Panc1 (cell line): ENCODE measurements around the gene MCF2L. TPM values are rescaled to one million over a fixed set of nuclear protein-coding genes. Genes with fewer than 3 reads are reported as not detected.

Experiments used
- ATAC-seq: fragments of 200-7000 bp; cut with Tn5 transposase; 2 replicates; pipeline ENCODE4 v1.9.1; 2020; ENCODE audit warnings: mild to moderate bottlenecking, moderate library complexity
- BruUV-seq: library from RNA; stranded (reverse); fragments of 400-500 nt; replicated peaks from 2 replicates; lab custom pipeline; 2021; lab: Mats Ljungman, UMichigan
- CTCF ChIA-PET: fragments of 300-600 bp; sonication (Branson Sonifier 250); formaldehyde crosslinking; loops from one replicate; lab custom pipeline; 2022; ENCODE audit warnings: antibody characterized with exemption; lab: Charles Lee
- POLR2A ChIA-PET: fragments of 300-600 bp; sonication (Branson Sonifier 250); formaldehyde crosslinking; loops from one replicate; lab custom pipeline; 2022; ENCODE audit warnings: antibody characterized with exemption; lab: Charles Lee
- DNase-seq: peaks from one replicate; pipeline ENCODE4 v3.0.0-alpha.2; 2010; ENCODE audit warnings: low read depth, low spot score
- H3K27ac ChIP-seq: 2 replicates; pipeline ENCODE4 v1.5.1; 2011; ENCODE audit warnings: mild to moderate bottlenecking, low read length, inconsistent platforms
- H3K27me3 ChIP-seq: fragments of 200-500 bp; sonication (Bioruptor generic); 2 replicates; pipeline ENCODE4 v1.6.0; 2014; ENCODE audit warnings: low read length, inconsistent platforms; ENCODE audit not compliant: control insufficient read depth, insufficient read depth
- H3K36me3 ChIP-seq: fragments of 200-500 bp; sonication (Bioruptor generic); 2 replicates; pipeline ENCODE4 v1.5.1; 2014; ENCODE audit warnings: inconsistent platforms, mild to moderate bottlenecking, low read length, moderate library complexity; ENCODE audit not compliant: control insufficient read depth, insufficient read depth
- H3K4me1 ChIP-seq: 2 replicates; pipeline ENCODE4 v1.5.1; 2011; ENCODE audit warnings: inconsistent platforms, mild to moderate bottlenecking, low read length, moderate library complexity; ENCODE audit not compliant: control insufficient read depth, insufficient read depth
- H3K4me3 ChIP-seq, 2 experiments: 2 replicates each; pipeline ENCODE4 v1.5.1; 2011 to 2012; ENCODE audit warnings: low read depth in 2 of 2, low read length in 2 of 2, mild to moderate bottlenecking in 2 of 2, inconsistent platforms in 1 of 2, moderate library complexity in 1 of 2
- H3K9me3 ChIP-seq: fragments of 200-500 bp; sonication (Bioruptor generic); 2 replicates; pipeline ENCODE4 v1.5.1; 2014; ENCODE audit warnings: low read depth, mild to moderate bottlenecking, inconsistent platforms, low read length, moderate library complexity; ENCODE audit not compliant: control insufficient read depth, insufficient read depth
- POLR2AphosphoS5 ChIP-seq: IDR thresholded peaks from 2 replicates; pipeline ENCODE4 v1.6.1; 2012; ENCODE audit warnings: mild to moderate bottlenecking, low read depth, low read length, moderate library complexity
- SIN3A ChIP-seq: IDR thresholded peaks from 2 replicates; pipeline ENCODE4 v1.6.1; 2012; ENCODE audit warnings: low read depth, mild to moderate bottlenecking, low read length, moderate library complexity, borderline replicate concordance; ENCODE audit not compliant: insufficient read depth
- TCF7L2 ChIP-seq: IDR thresholded peaks from 2 replicates; pipeline ENCODE4 v1.6.1; 2011; ENCODE audit warnings: mild to moderate bottlenecking, low read depth, low read length, inconsistent platforms
- in situ Hi-C: cut with HindIII; loops from 2 replicates; pipeline ENCODE4 v1.10.0; 2016; ENCODE audit warnings: low sequenced_read_pairs, low pct_unique_long_range_greater_than_20kb
- intact Hi-C: fragments of 100-400 bp; cut with micrococcal nuclease; formaldehyde crosslinking; loops from one replicate; pipeline ENCODE4 v1.10.0; 2022; ENCODE audit not compliant: unreplicated experiment
- total RNA-seq: library from RNA; stranded (reverse); gene quantifications from one replicate; pipeline ENCODE4 v1.2.1, GENCODE V29; 2021; ENCODE audit not compliant: unreplicated experiment
- TF ChIP-seq, protein P1 (sequence below): fragments of 450-650 bp; IDR thresholded peaks from 2 replicates; pipeline ENCODE4 v1.5.1; 2017; ENCODE audit warnings: mild to moderate bottlenecking
- TF ChIP-seq, protein P2 (sequence below), 2 experiments: IDR thresholded peaks; 2 replicates each; pipeline ENCODE4 v1.6.1; 2011 to 2012; ENCODE audit warnings: low read depth in 2 of 2, control low read depth in 1 of 2, low read length in 1 of 2, mild to moderate bottlenecking in 1 of 2, moderate library complexity in 1 of 2; ENCODE audit not compliant: insufficient read depth in 1 of 2

Gene MCF2L
- total RNA-seq, 1 experiment from 2014 or later, result 0.57 TPM

DNA sequence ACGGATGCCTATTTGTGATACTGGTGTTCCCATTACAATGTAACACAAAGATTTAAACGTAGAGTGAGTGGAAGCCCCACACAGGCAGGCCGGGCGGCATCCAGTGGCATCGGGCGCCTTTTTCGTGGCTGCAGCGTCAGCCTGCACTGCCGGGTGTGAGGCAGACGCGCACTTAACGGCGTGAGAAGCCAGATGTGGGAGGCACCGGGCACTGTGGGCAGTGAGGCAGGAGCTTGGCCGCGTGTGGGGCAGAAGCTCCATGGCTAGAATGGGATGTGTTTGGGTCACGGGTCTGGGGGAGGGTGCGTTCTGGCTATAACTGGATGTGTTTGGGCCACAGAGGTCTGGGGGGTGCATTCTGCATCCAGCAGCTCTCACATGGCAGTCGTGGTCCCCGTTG, 73.4 kb downstream of the MCF2L start:
- BruUV-seq, result no TSS peak
- no peaks in the 10 kb centered on the region for H3K9me3 ChIP-seq
- CTCF ChIA-PET, result no interaction called here
- intact Hi-C loops (no loop called here), in situ Hi-C loops (no loop called here)
- no peak for DNase-seq
- no peak for ATAC-seq
- H3K4me3 ChIP-seq, result no peak overlapping the region
- TF ChIP-seq TCF7L2 (no peak), POLR2AphosphoS5 (no peak), SIN3A (no peak)
- TF ChIP-seq, protein P1, sequence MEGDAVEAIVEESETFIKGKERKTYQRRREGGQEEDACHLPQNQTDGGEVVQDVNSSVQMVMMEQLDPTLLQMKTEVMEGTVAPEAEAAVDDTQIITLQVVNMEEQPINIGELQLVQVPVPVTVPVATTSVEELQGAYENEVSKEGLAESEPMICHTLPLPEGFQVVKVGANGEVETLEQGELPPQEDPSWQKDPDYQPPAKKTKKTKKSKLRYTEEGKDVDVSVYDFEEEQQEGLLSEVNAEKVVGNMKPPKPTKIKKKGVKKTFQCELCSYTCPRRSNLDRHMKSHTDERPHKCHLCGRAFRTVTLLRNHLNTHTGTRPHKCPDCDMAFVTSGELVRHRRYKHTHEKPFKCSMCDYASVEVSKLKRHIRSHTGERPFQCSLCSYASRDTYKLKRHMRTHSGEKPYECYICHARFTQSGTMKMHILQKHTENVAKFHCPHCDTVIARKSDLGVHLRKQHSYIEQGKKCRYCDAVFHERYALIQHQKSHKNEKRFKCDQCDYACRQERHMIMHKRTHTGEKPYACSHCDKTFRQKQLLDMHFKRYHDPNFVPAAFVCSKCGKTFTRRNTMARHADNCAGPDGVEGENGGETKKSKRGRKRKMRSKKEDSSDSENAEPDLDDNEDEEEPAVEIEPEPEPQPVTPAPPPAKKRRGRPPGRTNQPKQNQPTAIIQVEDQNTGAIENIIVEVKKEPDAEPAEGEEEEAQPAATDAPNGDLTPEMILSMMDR, result no peak
- TF ChIP-seq, protein P2, sequence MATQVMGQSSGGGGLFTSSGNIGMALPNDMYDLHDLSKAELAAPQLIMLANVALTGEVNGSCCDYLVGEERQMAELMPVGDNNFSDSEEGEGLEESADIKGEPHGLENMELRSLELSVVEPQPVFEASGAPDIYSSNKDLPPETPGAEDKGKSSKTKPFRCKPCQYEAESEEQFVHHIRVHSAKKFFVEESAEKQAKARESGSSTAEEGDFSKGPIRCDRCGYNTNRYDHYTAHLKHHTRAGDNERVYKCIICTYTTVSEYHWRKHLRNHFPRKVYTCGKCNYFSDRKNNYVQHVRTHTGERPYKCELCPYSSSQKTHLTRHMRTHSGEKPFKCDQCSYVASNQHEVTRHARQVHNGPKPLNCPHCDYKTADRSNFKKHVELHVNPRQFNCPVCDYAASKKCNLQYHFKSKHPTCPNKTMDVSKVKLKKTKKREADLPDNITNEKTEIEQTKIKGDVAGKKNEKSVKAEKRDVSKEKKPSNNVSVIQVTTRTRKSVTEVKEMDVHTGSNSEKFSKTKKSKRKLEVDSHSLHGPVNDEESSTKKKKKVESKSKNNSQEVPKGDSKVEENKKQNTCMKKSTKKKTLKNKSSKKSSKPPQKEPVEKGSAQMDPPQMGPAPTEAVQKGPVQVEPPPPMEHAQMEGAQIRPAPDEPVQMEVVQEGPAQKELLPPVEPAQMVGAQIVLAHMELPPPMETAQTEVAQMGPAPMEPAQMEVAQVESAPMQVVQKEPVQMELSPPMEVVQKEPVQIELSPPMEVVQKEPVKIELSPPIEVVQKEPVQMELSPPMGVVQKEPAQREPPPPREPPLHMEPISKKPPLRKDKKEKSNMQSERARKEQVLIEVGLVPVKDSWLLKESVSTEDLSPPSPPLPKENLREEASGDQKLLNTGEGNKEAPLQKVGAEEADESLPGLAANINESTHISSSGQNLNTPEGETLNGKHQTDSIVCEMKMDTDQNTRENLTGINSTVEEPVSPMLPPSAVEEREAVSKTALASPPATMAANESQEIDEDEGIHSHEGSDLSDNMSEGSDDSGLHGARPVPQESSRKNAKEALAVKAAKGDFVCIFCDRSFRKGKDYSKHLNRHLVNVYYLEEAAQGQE (IDR thresholded peaks at IDR 0.05; ENCODE audit: insufficient read depth in 1 of 2, low read depth in 2 of 2, low read length in 1 of 2), result no peak
- POLR2A ChIA-PET, result no interaction called here
- H3K27ac ChIP-seq, result no peak overlapping the region
- H3K4me1 ChIP-seq, result no peaks in the 10 kb centered on the region
- H3K36me3 ChIP-seq, result no peaks in the 10 kb centered on the region
- H3K27me3 ChIP-seq, result no peaks in the 10 kb centered on the region; the same call in none of the 2 replicates

DNA sequence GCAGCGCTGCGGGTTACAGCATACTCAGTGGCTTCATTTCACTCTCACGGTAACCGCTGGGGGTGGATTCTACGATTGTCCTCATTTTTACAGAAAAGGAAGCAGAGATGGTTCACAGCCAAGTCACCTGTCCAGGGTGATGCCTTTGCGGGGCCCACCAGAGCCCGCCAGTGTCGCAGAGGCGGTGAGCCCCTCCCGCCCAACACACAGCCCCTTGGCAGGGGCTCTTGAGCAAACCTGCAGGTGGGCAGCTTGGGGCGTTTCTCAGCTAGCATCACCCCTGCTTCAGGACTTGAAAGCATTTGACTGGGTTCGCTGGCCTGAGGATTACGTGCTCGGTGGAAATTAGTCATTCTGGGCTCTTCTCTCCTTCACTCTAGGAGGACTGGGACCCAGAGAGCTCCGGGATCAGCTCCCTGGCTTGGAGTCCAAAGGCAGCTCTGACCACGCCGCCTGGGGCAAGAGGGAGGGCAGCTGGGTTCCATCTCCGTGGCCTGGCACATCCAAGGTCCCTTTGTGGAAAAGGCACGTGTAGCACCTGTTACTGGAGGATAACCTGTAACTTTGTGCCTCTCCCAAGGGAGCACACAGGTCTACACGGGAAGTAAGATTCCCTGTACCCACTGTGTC, 74.1 kb downstream of the MCF2L start:
- ATAC-seq, result no peak

More for the DNA sequence above, 74.1 kb downstream of the MCF2L start:
- Histone ChIP-seq H3K36me3 (no peaks in the 10 kb centered on the region), H3K9me3 (no peaks in the 10 kb centered on the region), H3K27ac (no peak overlapping the region), H3K27me3 (no peaks in the 10 kb centered on the region; the same call in none of the 2 replicates), H3K4me3 (no peak overlapping the region), H3K4me1 (no peaks in the 10 kb centered on the region)
- in situ Hi-C loops (no loop called here), intact Hi-C loops (no loop called here)
- no peak for DNase-seq
- no TSS peak for BruUV-seq
- TF ChIP-seq TCF7L2 (no peak), SIN3A (no peak), POLR2AphosphoS5 (no peak)
- TF ChIP-seq, protein P2 (IDR thresholded peaks at IDR 0.05; ENCODE audit: insufficient read depth in 1 of 2, low read depth in 2 of 2, low read length in 1 of 2), result no peak
- TF ChIP-seq, protein P1, result no peak
- CTCF ChIA-PET, result no interaction called here
- POLR2A ChIA-PET, result no interaction called here
